AG09319 (cell line): ENCODE data around the gene ARHGEF12.
A peak's percentile ranks its signal among the peaks of the same experiment; 100 is the strongest.

Experiments
- DNase-seq: peaks from one replicate; pipeline ENCODE4 v3.0.0-alpha.2; 2010; ENCODE audit warnings: low read depth; ENCODE audit errors: extremely low read depth
- CTCF ChIP-seq: IDR thresholded peaks from 2 replicates; pipeline ENCODE4 v1.5.1; 2011; ENCODE audit warnings: low read depth, mild to moderate bottlenecking, inconsistent platforms, low read length, moderate library complexity

ARHGEF12 gene

GRCh38 chr11:120401506-120401905, 65.3 kb downstream of the ARHGEF12 start:
- no peak for DNase-seq
- TF ChIP-seq CTCF = no peak

- no peak for TF ChIP-seq CTCF
- no peak for DNase-seq
These were observed 67.8 kb downstream of the ARHGEF12 start for GRCh38 chr11:120403966-120404365.

- TF ChIP-seq CTCF = no peak
- DNase-seq = no peak
These were observed 68.3 kb downstream of the ARHGEF12 start for GRCh38 chr11:120404495-120404894.

GRCh38 chr11:120409655-120410054, 73.4 kb downstream of the ARHGEF12 start:
- no peak for DNase-seq
- no peak for TF ChIP-seq CTCF

GRCh38 chr11:120410622-120411380, 74.6 kb downstream of the ARHGEF12 start:
- DNase-seq = no peak
- no peak for TF ChIP-seq CTCF

GRCh38 chr11:120413480-120413879, 77.3 kb downstream of the ARHGEF12 start:
- TF ChIP-seq CTCF = no peak
- DNase-seq = peak; percentile 49

GRCh38 chr11:120420572-120420971, 84.4 kb downstream of the ARHGEF12 start:
- TF ChIP-seq CTCF = no peak
- no peak for DNase-seq
